ENCODE data around the gene SUGCT. TPM values are rescaled to one million over a fixed set of nuclear protein-coding genes. Genes with fewer than 3 reads are reported as not detected.

SUGCT gene
- total RNA-seq, 1 experiment from 2014 or later: 4.6 TPM

- TF ChIP-seq RELA (CRISPR knock-in tag; IDR thresholded peaks at IDR 0.05; ENCODE audit: borderline replicate concordance) (no peak), JAZF1 (CRISPR knock-in tag; IDR thresholded peaks at IDR 0.05) (no peak), USF2 (CRISPR knock-in tag; IDR thresholded peaks at IDR 0.05) (no peak), KAT7 (CRISPR knock-in tag; IDR thresholded peaks at IDR 0.05; ENCODE audit: borderline replicate concordance) (no peak), TEAD4 (CRISPR knock-in tag; IDR thresholded peaks at IDR 0.05) (no peak), ARID4B (CRISPR knock-in tag; IDR thresholded peaks at IDR 0.05; ENCODE audit: borderline replicate concordance) (no peak), ZNF138 (CRISPR knock-in tag; conservative IDR thresholded peaks at IDR 0.05) (no peak), ZNF512 (CRISPR knock-in tag; IDR thresholded peaks at IDR 0.05; ENCODE audit: borderline replicate concordance) (no peak)
- TF ChIP-seq, protein P1, sequence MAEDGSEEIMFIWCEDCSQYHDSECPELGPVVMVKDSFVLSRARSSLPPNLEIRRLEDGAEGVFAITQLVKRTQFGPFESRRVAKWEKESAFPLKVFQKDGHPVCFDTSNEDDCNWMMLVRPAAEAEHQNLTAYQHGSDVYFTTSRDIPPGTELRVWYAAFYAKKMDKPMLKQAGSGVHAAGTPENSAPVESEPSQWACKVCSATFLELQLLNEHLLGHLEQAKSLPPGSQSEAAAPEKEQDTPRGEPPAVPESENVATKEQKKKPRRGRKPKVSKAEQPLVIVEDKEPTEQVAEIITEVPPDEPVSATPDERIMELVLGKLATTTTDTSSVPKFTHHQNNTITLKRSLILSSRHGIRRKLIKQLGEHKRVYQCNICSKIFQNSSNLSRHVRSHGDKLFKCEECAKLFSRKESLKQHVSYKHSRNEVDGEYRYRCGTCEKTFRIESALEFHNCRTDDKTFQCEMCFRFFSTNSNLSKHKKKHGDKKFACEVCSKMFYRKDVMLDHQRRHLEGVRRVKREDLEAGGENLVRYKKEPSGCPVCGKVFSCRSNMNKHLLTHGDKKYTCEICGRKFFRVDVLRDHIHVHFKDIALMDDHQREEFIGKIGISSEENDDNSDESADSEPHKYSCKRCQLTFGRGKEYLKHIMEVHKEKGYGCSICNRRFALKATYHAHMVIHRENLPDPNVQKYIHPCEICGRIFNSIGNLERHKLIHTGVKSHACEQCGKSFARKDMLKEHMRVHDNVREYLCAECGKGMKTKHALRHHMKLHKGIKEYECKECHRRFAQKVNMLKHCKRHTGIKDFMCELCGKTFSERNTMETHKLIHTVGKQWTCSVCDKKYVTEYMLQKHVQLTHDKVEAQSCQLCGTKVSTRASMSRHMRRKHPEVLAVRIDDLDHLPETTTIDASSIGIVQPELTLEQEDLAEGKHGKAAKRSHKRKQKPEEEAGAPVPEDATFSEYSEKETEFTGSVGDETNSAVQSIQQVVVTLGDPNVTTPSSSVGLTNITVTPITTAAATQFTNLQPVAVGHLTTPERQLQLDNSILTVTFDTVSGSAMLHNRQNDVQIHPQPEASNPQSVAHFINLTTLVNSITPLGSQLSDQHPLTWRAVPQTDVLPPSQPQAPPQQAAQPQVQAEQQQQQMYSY (CRISPR knock-in tag; IDR thresholded peaks at IDR 0.05): no peak
- TF ChIP-seq, protein P2, sequence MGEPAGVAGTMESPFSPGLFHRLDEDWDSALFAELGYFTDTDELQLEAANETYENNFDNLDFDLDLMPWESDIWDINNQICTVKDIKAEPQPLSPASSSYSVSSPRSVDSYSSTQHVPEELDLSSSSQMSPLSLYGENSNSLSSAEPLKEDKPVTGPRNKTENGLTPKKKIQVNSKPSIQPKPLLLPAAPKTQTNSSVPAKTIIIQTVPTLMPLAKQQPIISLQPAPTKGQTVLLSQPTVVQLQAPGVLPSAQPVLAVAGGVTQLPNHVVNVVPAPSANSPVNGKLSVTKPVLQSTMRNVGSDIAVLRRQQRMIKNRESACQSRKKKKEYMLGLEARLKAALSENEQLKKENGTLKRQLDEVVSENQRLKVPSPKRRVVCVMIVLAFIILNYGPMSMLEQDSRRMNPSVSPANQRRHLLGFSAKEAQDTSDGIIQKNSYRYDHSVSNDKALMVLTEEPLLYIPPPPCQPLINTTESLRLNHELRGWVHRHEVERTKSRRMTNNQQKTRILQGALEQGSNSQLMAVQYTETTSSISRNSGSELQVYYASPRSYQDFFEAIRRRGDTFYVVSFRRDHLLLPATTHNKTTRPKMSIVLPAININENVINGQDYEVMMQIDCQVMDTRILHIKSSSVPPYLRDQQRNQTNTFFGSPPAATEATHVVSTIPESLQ (CRISPR knock-in tag; IDR thresholded peaks at IDR 0.05): no peak
- TF ChIP-seq, protein P3, sequence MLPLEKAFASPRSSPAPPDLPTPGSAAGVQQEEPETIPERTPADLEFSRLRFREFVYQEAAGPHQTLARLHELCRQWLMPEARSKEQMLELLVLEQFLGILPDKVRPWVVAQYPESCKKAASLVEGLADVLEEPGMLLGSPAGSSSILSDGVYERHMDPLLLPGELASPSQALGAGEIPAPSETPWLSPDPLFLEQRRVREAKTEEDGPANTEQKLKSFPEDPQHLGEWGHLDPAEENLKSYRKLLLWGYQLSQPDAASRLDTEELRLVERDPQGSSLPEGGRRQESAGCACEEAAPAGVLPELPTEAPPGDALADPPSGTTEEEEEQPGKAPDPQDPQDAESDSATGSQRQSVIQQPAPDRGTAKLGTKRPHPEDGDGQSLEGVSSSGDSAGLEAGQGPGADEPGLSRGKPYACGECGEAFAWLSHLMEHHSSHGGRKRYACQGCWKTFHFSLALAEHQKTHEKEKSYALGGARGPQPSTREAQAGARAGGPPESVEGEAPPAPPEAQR (CRISPR knock-in tag; IDR thresholded peaks at IDR 0.05): no peak
These were observed 425.9 kb downstream of the SUGCT start (continued) for GRCh38 chr7:40560672-40561071.

GRCh38 chr7:40566879-40567278 lies 432.1 kb downstream of the SUGCT start:
- ChIA-PET POLR2A (no interaction called here), CTCF (no interaction called here)
- Mint-ChIP-seq H3K27ac (no peak overlapping the region), H3K4me1 (peaks cover 24% of the 10 kb centered on the region), H3K27me3 (ENCODE audit: low read depth) (no peaks in the 10 kb centered on the region; the same call in 1 of the 2 replicates), H3K9me3 (no peaks in the 10 kb centered on the region), H3K4me3 (no peak overlapping the region), H3K36me3 (no peaks in the 10 kb centered on the region)
- DNase-seq (ENCODE audit: low spot score) (no peak), ATAC-seq (no peak)
- TF ChIP-seq RORB (CRISPR knock-in tag; IDR thresholded peaks at IDR 0.05) (no peak), ETV6 (CRISPR knock-in tag; IDR thresholded peaks at IDR 0.05) (no peak), TEAD1 (CRISPR knock-in tag; IDR thresholded peaks at IDR 0.05) (no peak), NR2C2 (CRISPR knock-in tag; IDR thresholded peaks at IDR 0.05) (no peak), CREM (CRISPR knock-in tag; IDR thresholded peaks at IDR 0.05) (no peak), ATF2 (CRISPR knock-in tag; IDR thresholded peaks at IDR 0.05; ENCODE audit: borderline replicate concordance, low read depth) (no peak)
- TF ChIP-seq, protein P2 (CRISPR knock-in tag; IDR thresholded peaks at IDR 0.05): no peak
